PC-3 (cell line): ENCODE data around the gene LHFPL2. TPM values are rescaled to one million over a fixed set of nuclear protein-coding genes. Genes with fewer than 3 reads are reported as not detected.
A peak's percentile ranks its signal among the peaks of the same experiment; 100 is the strongest.

ENCODE experiments used
- ATAC-seq: fragments of 200-7000 bp; cut with Tn5 transposase; 2 replicates; pipeline ENCODE4 v1.9.1; 2020; ENCODE audit warnings: mild to moderate bottlenecking, moderate library complexity
- BruUV-seq: library from RNA; stranded (reverse); fragments of 400-500 nt; replicated peaks from 2 replicates; lab custom pipeline; 2021; lab: Mats Ljungman, UMichigan
- CTCF ChIA-PET: fragments of 300-600 bp; sonication (Branson Sonifier 250); formaldehyde crosslinking; loops from one replicate; lab custom pipeline; 2022; ENCODE audit warnings: antibody characterized with exemption; lab: Charles Lee
- POLR2A ChIA-PET: fragments of 300-600 bp; sonication (Branson Sonifier 250); formaldehyde crosslinking; loops from one replicate; lab custom pipeline; 2022; ENCODE audit warnings: antibody characterized with exemption; ENCODE audit not compliant: unreplicated experiment; lab: Charles Lee
- DNase-seq: peaks from one replicate; pipeline ENCODE4 v3.0.0-alpha.2; 2015
- H2AFZ ChIP-seq: fragments of 300-600 bp; sonication (generic); 2 replicates; pipeline ENCODE4 v1.6.0; 2016; ENCODE audit warnings: antibody characterized with exemption, low read length
- H3F3A ChIP-seq: fragments of 300-600 bp; sonication (generic); one replicate; pipeline ENCODE4 v1.6.0; 2017; ENCODE audit warnings: antibody characterized with exemption, low read length, control low read depth, mild to moderate bottlenecking; ENCODE audit not compliant: unreplicated experiment
- H3K27ac ChIP-seq: fragments of 300-600 bp; sonication (generic); 2 replicates; pipeline ENCODE4 v1.5.1; 2016; ENCODE audit warnings: mild to moderate bottlenecking, low read length
- H3K27me3 ChIP-seq: fragments of 300-600 bp; sonication (generic); 2 replicates; pipeline ENCODE4 v1.6.1; 2016; ENCODE audit warnings: low read length, mixed read lengths
- H3K36me3 ChIP-seq: fragments of 300-600 bp; sonication (generic); 2 replicates; pipeline ENCODE4 v1.6.1; 2016; ENCODE audit warnings: low read depth, mixed run types, low read length, mixed read lengths
- H3K4me1 ChIP-seq: fragments of 300-600 bp; sonication (generic); 2 replicates; pipeline ENCODE4 v1.5.1; 2016; ENCODE audit warnings: low read length; ENCODE audit not compliant: insufficient read depth
- H3K4me2 ChIP-seq: fragments of 300-600 bp; sonication (generic); 2 replicates; pipeline ENCODE4 v1.6.0; 2016; ENCODE audit warnings: low read length
- H3K4me3 ChIP-seq: fragments of 300-600 bp; sonication (generic); 2 replicates; pipeline ENCODE4 v1.5.1; 2016; ENCODE audit warnings: mild to moderate bottlenecking, low read length, mixed read lengths
- H3K79me2 ChIP-seq: fragments of 300-600 bp; sonication (generic); 2 replicates; pipeline ENCODE4 v1.6.1; 2017; ENCODE audit warnings: low read length, mixed read lengths
- H3K9ac ChIP-seq: fragments of 300-600 bp; sonication (generic); 2 replicates; pipeline ENCODE4 v1.6.0; 2016; ENCODE audit warnings: mild to moderate bottlenecking, low read length
- H3K9me2 ChIP-seq: fragments of 300-600 bp; sonication (generic); replicated peaks from 2 replicates; pipeline ENCODE4 v1.6.1; 2016; ENCODE audit warnings: mixed run types, low read length, mixed read lengths
- H3K9me3 ChIP-seq: fragments of 300-600 bp; sonication (generic); 2 replicates; pipeline ENCODE4 v1.6.1; 2016; ENCODE audit warnings: low read length, mixed read lengths
- H4K20me1 ChIP-seq: fragments of 300-600 bp; sonication (generic); 2 replicates; pipeline ENCODE4 v1.6.1; 2016; ENCODE audit warnings: low read length, mixed read lengths
- EZH2 ChIP-seq: fragments of 300-600 bp; sonication (generic); IDR thresholded peaks from one replicate; pipeline ENCODE4 v1.6.1; 2017; ENCODE audit warnings: antibody characterized with exemption, mild to moderate bottlenecking, low read length; ENCODE audit not compliant: unreplicated experiment
- EZH2phosphoT487 ChIP-seq: fragments of 300-600 bp; sonication (generic); IDR thresholded peaks from 2 replicates; pipeline ENCODE4 v1.6.1; 2018; ENCODE audit warnings: mild to moderate bottlenecking, antibody characterized with exemption, low read length, borderline replicate concordance
- intact Hi-C: fragments of 100-400 bp; cut with micrococcal nuclease; formaldehyde crosslinking; loops from 2 replicates; pipeline ENCODE4 v1.9.0; 2023
- total RNA-seq: library from RNA; depleted of rRNA; stranded (reverse); fragments of >200 nt; gene quantifications from 2 replicates; pipeline ENCODE4 v1.2.3, GENCODE V29; 2014
- TF ChIP-seq, protein P1 (sequence below): fragments of 300-600 bp; sonication (generic); conservative IDR thresholded peaks from 2 replicates; pipeline ENCODE4 v1.5.1; 2017; ENCODE audit warnings: antibody characterized with exemption, low read depth, mild to moderate bottlenecking, low read length

LHFPL2 gene
- total RNA-seq, 1 experiment from 2014 or later = 21.7 TPM

DNA sequence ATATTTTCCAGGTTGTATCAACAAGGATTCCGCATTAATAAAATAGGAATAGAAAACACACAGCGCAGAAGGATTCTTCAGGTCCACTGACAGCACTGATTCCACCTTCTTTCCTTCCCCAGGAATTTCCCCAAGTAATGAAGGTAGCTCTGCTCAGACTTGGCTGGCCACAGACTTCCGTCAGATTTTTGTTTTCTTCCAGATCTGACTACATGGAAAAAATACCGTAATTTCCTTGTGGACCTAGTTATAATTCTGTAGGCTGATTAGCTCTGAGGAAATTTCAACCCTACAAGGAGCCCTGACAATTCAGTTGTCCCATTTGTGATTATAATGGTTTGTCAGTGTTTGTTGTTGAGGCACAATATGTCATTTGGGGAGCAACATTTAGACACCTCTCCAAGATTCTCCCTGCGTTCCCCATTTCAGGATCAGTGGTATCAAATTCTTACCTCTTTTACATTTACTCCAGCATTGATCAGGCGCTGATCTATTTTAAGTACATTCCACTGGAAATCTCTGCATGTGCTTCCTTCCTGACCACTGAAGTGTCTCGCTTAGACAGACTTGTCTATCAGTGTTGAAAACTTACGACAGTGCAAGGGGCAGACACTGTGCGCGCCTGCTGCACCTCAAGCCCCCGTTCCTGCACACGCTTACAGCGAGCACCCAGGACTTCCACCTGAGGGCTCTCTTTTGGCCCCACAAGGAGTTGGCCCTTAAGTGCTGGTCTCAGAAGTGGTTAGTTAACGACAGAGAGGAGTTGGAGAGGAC, 94.8 kb downstream of the LHFPL2 start:
- H4K20me1 ChIP-seq = no peaks in the 10 kb centered on the region
- H3K9me3 ChIP-seq = no peaks in the 10 kb centered on the region
- no peaks in the 10 kb centered on the region for H3K9me2 ChIP-seq
- H3K36me3 ChIP-seq = no peaks in the 10 kb centered on the region
- H3K9ac ChIP-seq = no peak overlapping the region
- no peak overlapping the region for H3K4me2 ChIP-seq
- H3K4me1 ChIP-seq = peaks cover 13% of the 10 kb centered on the region
- ATAC-seq = no peak
- H3F3A ChIP-seq = no peaks in the 10 kb centered on the region
- H3K4me3 ChIP-seq = no peak overlapping the region
- POLR2A ChIA-PET = no interaction called here
- H2AFZ ChIP-seq = no peak overlapping the region
- no peaks in the 10 kb centered on the region for H3K27me3 ChIP-seq
- no TSS peak for BruUV-seq
- intact Hi-C loops = no loop called here
- peak overlapping the region; percentile 71 for H3K27ac ChIP-seq
- H3K79me2 ChIP-seq = no peaks in the 10 kb centered on the region
- TF ChIP-seq EZH2phosphoT487 = no peak
- no peak for DNase-seq
- CTCF ChIA-PET = no interaction called here

DNA sequence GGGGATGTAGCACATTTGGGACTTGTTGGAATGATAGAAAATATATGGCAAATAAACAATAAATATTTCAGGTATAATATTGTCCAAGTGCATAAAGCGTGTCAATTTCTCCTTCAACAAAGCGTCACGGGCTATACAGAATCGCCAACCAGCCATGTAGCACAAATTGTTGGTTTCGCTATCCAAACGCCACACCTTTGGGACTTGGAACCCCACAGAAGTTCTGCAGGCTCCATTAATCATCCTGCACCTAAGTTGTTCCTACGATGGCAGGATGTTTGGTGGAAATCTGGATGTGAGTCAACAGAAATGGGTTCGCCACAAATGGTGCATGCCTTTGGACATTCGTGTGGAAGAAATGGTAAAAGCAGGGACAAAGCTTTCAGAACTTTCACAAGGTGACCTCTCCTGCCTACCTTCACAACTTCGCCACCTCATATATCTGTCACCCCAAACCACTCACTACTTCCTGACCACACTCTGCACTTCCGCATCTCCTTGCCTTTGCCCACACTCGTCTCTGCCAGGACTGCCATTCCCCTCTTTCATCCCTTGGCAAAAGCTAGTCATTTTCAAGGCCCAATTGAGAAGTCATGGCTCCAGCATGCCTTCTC, 95.7 kb downstream of the LHFPL2 start:
- no peaks in the 10 kb centered on the region for H3K79me2 ChIP-seq
- no peaks in the 10 kb centered on the region for H3K27me3 ChIP-seq
- ATAC-seq (no peak; the same call in 1 of the 2 replicates), DNase-seq (peak; percentile 62)
- ChIA-PET POLR2A (no interaction called here), CTCF (no interaction called here)
- H3K4me1 ChIP-seq = peaks cover 13% of the 10 kb centered on the region
- H3K4me3 ChIP-seq = no peak overlapping the region
- intact Hi-C loops = no loop called here
- no peaks in the 10 kb centered on the region for H3K9me3 ChIP-seq
- no peaks in the 10 kb centered on the region for H4K20me1 ChIP-seq
- peak overlapping the region; percentile 71 for H3K27ac ChIP-seq
- H3K36me3 ChIP-seq = no peaks in the 10 kb centered on the region
- H3K9ac ChIP-seq = no peak overlapping the region
- peak overlapping the region; percentile 2; the same call in 1 of the 2 replicates for H3K4me2 ChIP-seq
- BruUV-seq = no TSS peak
- H3F3A ChIP-seq = no peaks in the 10 kb centered on the region
- H2AFZ ChIP-seq = no peak overlapping the region
- no peak for TF ChIP-seq EZH2phosphoT487
- TF ChIP-seq, protein P1, sequence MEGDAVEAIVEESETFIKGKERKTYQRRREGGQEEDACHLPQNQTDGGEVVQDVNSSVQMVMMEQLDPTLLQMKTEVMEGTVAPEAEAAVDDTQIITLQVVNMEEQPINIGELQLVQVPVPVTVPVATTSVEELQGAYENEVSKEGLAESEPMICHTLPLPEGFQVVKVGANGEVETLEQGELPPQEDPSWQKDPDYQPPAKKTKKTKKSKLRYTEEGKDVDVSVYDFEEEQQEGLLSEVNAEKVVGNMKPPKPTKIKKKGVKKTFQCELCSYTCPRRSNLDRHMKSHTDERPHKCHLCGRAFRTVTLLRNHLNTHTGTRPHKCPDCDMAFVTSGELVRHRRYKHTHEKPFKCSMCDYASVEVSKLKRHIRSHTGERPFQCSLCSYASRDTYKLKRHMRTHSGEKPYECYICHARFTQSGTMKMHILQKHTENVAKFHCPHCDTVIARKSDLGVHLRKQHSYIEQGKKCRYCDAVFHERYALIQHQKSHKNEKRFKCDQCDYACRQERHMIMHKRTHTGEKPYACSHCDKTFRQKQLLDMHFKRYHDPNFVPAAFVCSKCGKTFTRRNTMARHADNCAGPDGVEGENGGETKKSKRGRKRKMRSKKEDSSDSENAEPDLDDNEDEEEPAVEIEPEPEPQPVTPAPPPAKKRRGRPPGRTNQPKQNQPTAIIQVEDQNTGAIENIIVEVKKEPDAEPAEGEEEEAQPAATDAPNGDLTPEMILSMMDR = no peak
- no peak for TF ChIP-seq EZH2
- no peaks in the 10 kb centered on the region for H3K9me2 ChIP-seq

DNA sequence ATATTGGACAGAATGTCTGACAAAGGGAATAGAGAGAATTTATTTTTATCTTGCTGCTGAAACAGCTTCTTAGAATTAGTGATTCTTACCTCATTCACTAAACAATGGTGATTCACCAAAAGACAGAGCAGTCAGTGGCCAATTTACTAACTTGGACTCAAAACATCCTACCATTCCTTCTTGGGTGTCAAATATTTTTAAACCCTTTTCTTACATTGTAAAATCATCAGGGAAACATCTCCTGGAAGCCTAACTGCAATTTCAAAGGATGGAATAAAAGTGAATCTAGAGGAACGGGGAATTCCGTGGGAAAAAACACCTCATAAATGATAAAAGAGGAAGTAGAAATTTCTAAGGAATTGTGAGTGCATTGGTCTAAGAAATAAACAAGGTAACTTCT, 97.7 kb downstream of the LHFPL2 start:
- Histone ChIP-seq H3K9me3 (no peaks in the 10 kb centered on the region), H3K4me1 (peaks cover 13% of the 10 kb centered on the region), H3K9ac (no peak overlapping the region), H4K20me1 (no peaks in the 10 kb centered on the region), H3K27ac (no peak overlapping the region), H3F3A (no peaks in the 10 kb centered on the region), H2AFZ (no peak overlapping the region), H3K9me2 (no peaks in the 10 kb centered on the region), H3K79me2 (no peaks in the 10 kb centered on the region), H3K4me3 (no peak overlapping the region), H3K4me2 (no peak overlapping the region), H3K36me3 (no peaks in the 10 kb centered on the region), H3K27me3 (no peaks in the 10 kb centered on the region)
- DNase-seq = no peak
- intact Hi-C loops = no loop called here
- TF ChIP-seq EZH2 = no peak
- no peak for ATAC-seq
- BruUV-seq = no TSS peak
- ChIA-PET CTCF (no interaction called here), POLR2A (no interaction called here)
